Astrocyte (in vitro differentiated cells and primary cell): Measurements from ENCODE around the gene CLASP1. TPM values are rescaled to one million over a fixed set of nuclear protein-coding genes. Genes with fewer than 3 reads are reported as not detected.
A peak's percentile ranks its signal among the peaks of the same experiment; 100 is the strongest.
"Not testable (repeated sequence)": the region's sequence is repeated elsewhere in the genome, so short reads cannot be mapped to it uniquely, and the experiment has no call there.

Experiments
- DNase-seq: peaks from one replicate; pipeline ENCODE4 v3.0.0-alpha.2; 2010; ENCODE audit warnings: low read depth
- FAIRE-seq: peaks from 2 replicates; lab custom pipeline; 2011; peaks lifted over from hg19 to GRCh38; lab: Jason Lieb, UNC
- H2AFZ ChIP-seq: 2 replicates; pipeline ENCODE4 v1.6.0; 2012; ENCODE audit warnings: low read depth, low read length, inconsistent platforms
- H3K27ac ChIP-seq: 2 replicates; pipeline ENCODE4 v1.5.1; 2011; ENCODE audit warnings: low read depth, low read length, inconsistent platforms
- H3K27me3 ChIP-seq: 2 replicates; pipeline ENCODE4 v1.6.0; 2011; ENCODE audit warnings: low read length, inconsistent platforms; ENCODE audit not compliant: insufficient read depth
- H3K36me3 ChIP-seq: 2 replicates; pipeline ENCODE4 v1.5.1; 2011; ENCODE audit warnings: low read length, inconsistent platforms; ENCODE audit not compliant: insufficient read depth
- H3K4me1 ChIP-seq: 2 replicates; pipeline ENCODE4 v1.5.1; 2011; ENCODE audit warnings: low read length, inconsistent platforms; ENCODE audit not compliant: insufficient read depth
- H3K4me2 ChIP-seq: 2 replicates; pipeline ENCODE4 v1.6.0; 2012; ENCODE audit warnings: low read length, inconsistent platforms
- H3K4me3 ChIP-seq: 2 replicates; pipeline ENCODE4 v1.5.1; 2011; ENCODE audit warnings: low read depth, mild to moderate bottlenecking, low read length, inconsistent platforms; ENCODE audit not compliant: insufficient read depth
- H3K79me2 ChIP-seq: 2 replicates; pipeline ENCODE4 v1.6.0; 2012; ENCODE audit warnings: mild to moderate bottlenecking, low read length, inconsistent platforms; ENCODE audit not compliant: insufficient read depth
- H3K9ac ChIP-seq: 2 replicates; pipeline ENCODE4 v1.6.0; 2012; ENCODE audit warnings: mild to moderate bottlenecking, low read length, inconsistent platforms
- H3K9me3 ChIP-seq: 2 replicates; pipeline ENCODE4 v1.5.1; 2012; ENCODE audit warnings: low read depth, mild to moderate bottlenecking, low read length, inconsistent platforms; ENCODE audit not compliant: insufficient read depth
- H4K20me1 ChIP-seq: 2 replicates; pipeline ENCODE4 v1.6.0; 2012; ENCODE audit warnings: low read length, inconsistent platforms; ENCODE audit not compliant: insufficient read depth
- H3K27ac Mint-ChIP-seq: one replicate; pipeline ENCODE4 v1.8.0; 2021; ENCODE audit warnings: mild to moderate bottlenecking, mixed read lengths; ENCODE audit not compliant: unreplicated experiment
- H3K27me3 Mint-ChIP-seq: one replicate; pipeline ENCODE4 v1.8.0; 2021; ENCODE audit warnings: low read depth, mixed read lengths; ENCODE audit not compliant: unreplicated experiment
- H3K36me3 Mint-ChIP-seq: one replicate; pipeline ENCODE4 v1.8.0; 2021; ENCODE audit warnings: low read depth, mixed read lengths; ENCODE audit not compliant: unreplicated experiment
- H3K4me1 Mint-ChIP-seq: one replicate; pipeline ENCODE4 v1.8.0; 2021; ENCODE audit warnings: low read depth, mixed read lengths; ENCODE audit not compliant: unreplicated experiment
- H3K4me3 Mint-ChIP-seq: one replicate; pipeline ENCODE4 v1.8.0; 2021; ENCODE audit warnings: mild to moderate bottlenecking, moderate library complexity, mixed read lengths; ENCODE audit not compliant: unreplicated experiment
- H3K9me3 Mint-ChIP-seq: one replicate; pipeline ENCODE4 v1.8.0; 2021; ENCODE audit warnings: mild to moderate bottlenecking, mixed read lengths; ENCODE audit not compliant: unreplicated experiment
- CTCF ChIP-seq: IDR thresholded peaks from 2 replicates; pipeline ENCODE4 v1.5.1; 2011; ENCODE audit warnings: low read depth, mild to moderate bottlenecking, inconsistent platforms, low read length, moderate library complexity; ENCODE audit not compliant: insufficient read depth
- EZH2 ChIP-seq: IDR thresholded peaks from 2 replicates; pipeline ENCODE4 v1.6.1; 2012; ENCODE audit warnings: mild to moderate bottlenecking, low read length, inconsistent platforms; ENCODE audit not compliant: insufficient read depth
- total RNA-seq: library from RNA; stranded (reverse); gene quantifications from 2 replicates; pipeline ENCODE4 v1.2.1, GENCODE V29; 2021

CLASP1 gene
- total RNA-seq, 1 donor from 2014 or later = 56.7 TPM

- Mint-ChIP-seq H3K9me3 (no peaks in the 10 kb centered on the region), H3K4me1 (peaks cover 15% of the 10 kb centered on the region), H3K27ac (peak overlapping the region; percentile 69), H3K27me3 (peaks cover 2% of the 10 kb centered on the region), H3K36me3 (no peaks in the 10 kb centered on the region), H3K4me3 (no peak overlapping the region)
- H3K9ac ChIP-seq = no peak overlapping the region
- H3K27ac ChIP-seq = no peak overlapping the region
- no peak overlapping the region for H3K4me3 ChIP-seq
- no peaks in the 10 kb centered on the region for H3K36me3 ChIP-seq
- H2AFZ ChIP-seq = no peak overlapping the region
- FAIRE-seq (no peak), DNase-seq (peak; percentile 80)
- H3K79me2 ChIP-seq = no peaks in the 10 kb centered on the region
- TF ChIP-seq EZH2 (no peak), CTCF (no peak)
- peaks cover 19% of the 10 kb centered on the region for H3K4me1 ChIP-seq
- no peaks in the 10 kb centered on the region for H3K27me3 ChIP-seq
- no peaks in the 10 kb centered on the region for H4K20me1 ChIP-seq
- no peak overlapping the region for H3K4me2 ChIP-seq
- no peaks in the 10 kb centered on the region for H3K9me3 ChIP-seq
Measured at GRCh38 chr2:121694398-121695170, 45.3 kb upstream of the CLASP1 start.

GRCh38 chr2:121690572-121690971, 41.3 kb upstream of the CLASP1 start:
- H2AFZ ChIP-seq, H3K27ac Mint-ChIP-seq, H3K36me3 Mint-ChIP-seq, FAIRE-seq, H3K4me2 ChIP-seq, H3K4me3 Mint-ChIP-seq, H3K79me2 ChIP-seq, DNase-seq, H3K4me1 Mint-ChIP-seq, H3K27me3 Mint-ChIP-seq, H3K36me3 ChIP-seq, H3K27ac ChIP-seq, H3K9me3 ChIP-seq, H3K4me1 ChIP-seq, H3K9ac ChIP-seq, H3K4me3 ChIP-seq, H4K20me1 ChIP-seq, H3K27me3 ChIP-seq, H3K9me3 Mint-ChIP-seq: not testable (repeated sequence)

- H3K9me3 Mint-ChIP-seq = no peaks in the 10 kb centered on the region
- H3K9ac ChIP-seq = no peak overlapping the region
- FAIRE-seq (no peak), DNase-seq (no peak)
- no peak overlapping the region for H3K4me3 ChIP-seq
- no peak overlapping the region for H3K27ac ChIP-seq
- no peak overlapping the region for H3K27ac Mint-ChIP-seq
- H3K4me1 Mint-ChIP-seq = peaks cover 2% of the 10 kb centered on the region
- H3K27me3 ChIP-seq = no peaks in the 10 kb centered on the region
- no peak overlapping the region for H3K4me2 ChIP-seq
- H3K36me3 ChIP-seq = no peaks in the 10 kb centered on the region
- no peaks in the 10 kb centered on the region for H3K9me3 ChIP-seq
- H3K4me1 ChIP-seq = peaks cover 6% of the 10 kb centered on the region
- no peak overlapping the region for H3K4me3 Mint-ChIP-seq
- H3K27me3 Mint-ChIP-seq = peaks cover 7% of the 10 kb centered on the region
- no peak overlapping the region for H2AFZ ChIP-seq
- H4K20me1 ChIP-seq = no peaks in the 10 kb centered on the region
- no peak for TF ChIP-seq CTCF
- TF ChIP-seq EZH2 = no peak
- H3K36me3 Mint-ChIP-seq = peaks cover 1% of the 10 kb centered on the region
- no peaks in the 10 kb centered on the region for H3K79me2 ChIP-seq
Measured at GRCh38 chr2:121690095-121690494, 40.8 kb upstream of the CLASP1 start.
